H1 (cell line): ENCODE data around the gene ZNF524. TPM values are rescaled to one million over a fixed set of nuclear protein-coding genes. Genes with fewer than 3 reads are reported as not detected.
A peak's percentile ranks its signal among the peaks of the same experiment; 100 is the strongest.

Source experiments
- CTCF ChIA-PET: fragments of 300-600 bp; sonication (Branson Sonifier 250); formaldehyde crosslinking; loops from one replicate; lab custom pipeline; 2021; ENCODE audit not compliant: partially characterized antibody; lab: Charles Lee
- POLR2A ChIA-PET: fragments of 300-600 bp; sonication (Branson Sonifier 250); formaldehyde crosslinking; loops from one replicate; lab custom pipeline; 2021; ENCODE audit warnings: inconsistent platforms; ENCODE audit not compliant: partially characterized antibody; lab: Charles Lee
- DNase-seq, 2 experiments: peaks; one replicate each; pipeline versions ENCODE4 v3.0.0 to v3.0.0-alpha.2; 2010 to 2022; ENCODE audit warnings: low spot score in 2 of 2, low read depth in 1 of 2, mixed read lengths in 1 of 2
- FAIRE-seq: peaks from 2 replicates; lab custom pipeline; 2011; peaks lifted over from hg19 to GRCh38; lab: Jason Lieb, UNC
- H2AFZ ChIP-seq: 2 replicates; pipeline ENCODE4 v1.8.1; 2012; ENCODE audit warnings: low read length, inconsistent platforms
- H2AK5ac ChIP-seq: 2 replicates; pipeline ENCODE4 v1.6.1; 2013; ENCODE audit warnings: low read depth, low read length
- H2BK120ac ChIP-seq: replicated peaks from 2 replicates; pipeline ENCODE3; 2013; ENCODE audit warnings: low read depth, low read length, inconsistent platforms
- H2BK12ac ChIP-seq: 2 replicates; pipeline ENCODE4 v1.6.1; 2013; ENCODE audit warnings: low read depth, low read length
- H2BK15ac ChIP-seq: 2 replicates; pipeline ENCODE4 v1.6.1; 2013; ENCODE audit warnings: low read length
- H2BK20ac ChIP-seq: 2 replicates; pipeline ENCODE4 v1.6.1; 2013; ENCODE audit warnings: low read length
- H2BK5ac ChIP-seq: 2 replicates; pipeline ENCODE4 v1.6.1; 2013; ENCODE audit warnings: low read depth, low read length
- H3K14ac ChIP-seq: 2 replicates; pipeline ENCODE4 v1.6.1; 2013; ENCODE audit warnings: inconsistent platforms; ENCODE audit not compliant: insufficient read length
- H3K18ac ChIP-seq: 2 replicates; pipeline ENCODE4 v1.6.1; 2013; ENCODE audit warnings: low read length; ENCODE audit errors: extremely low read depth
- H3K23ac ChIP-seq: 2 replicates; pipeline ENCODE4 v1.6.1; 2013; ENCODE audit warnings: inconsistent platforms; ENCODE audit not compliant: insufficient read length
- H3K23me2 ChIP-seq: 2 replicates; pipeline ENCODE4 v1.6.1; 2013; ENCODE audit warnings: low read depth, low read length
- H3K27ac ChIP-seq: 2 replicates; pipeline ENCODE4 v1.6.1; 2011; ENCODE audit warnings: low read depth, low read length, inconsistent platforms
- H3K27me3 ChIP-seq, 4 experiments: replicated peaks in 1 of 4; 1 replicate in 1 of 4; 2 replicates in 3 of 4; pipeline versions ENCODE4 v1.6.1 to v1.8.1; 2011 to 2013; ENCODE audit warnings: low read length in 3 of 4, mild to moderate bottlenecking in 3 of 4, inconsistent platforms in 2 of 4, mixed read lengths in 2 of 4, moderate library complexity in 1 of 4; ENCODE audit not compliant: control insufficient read depth in 3 of 4, insufficient read depth in 3 of 4; ENCODE audit errors: extremely low read depth in 1 of 4
- H3K36me3 ChIP-seq, 4 experiments: 2 replicates each; pipeline versions ENCODE4 v1.6.1 to v1.8.1; 2011 to 2013; ENCODE audit warnings: mild to moderate bottlenecking in 4 of 4, low read length in 3 of 4, moderate library complexity in 2 of 4, control low read depth in 1 of 4, inconsistent platforms in 1 of 4; ENCODE audit not compliant: insufficient read depth in 4 of 4, control insufficient read depth in 2 of 4
- H3K4ac ChIP-seq: replicated peaks from 2 replicates; pipeline ENCODE3; 2013; ENCODE audit warnings: low read length, low read depth, mixed read lengths, inconsistent platforms; ENCODE audit not compliant: insufficient read length
- H3K4me1 ChIP-seq, 4 experiments: replicated peaks in 1 of 4; 1 replicate in 1 of 4; 2 replicates in 3 of 4; pipeline versions ENCODE4 v1.6.1 to v1.8.1; 2011 to 2013; ENCODE audit warnings: low read length in 3 of 4, inconsistent platforms in 2 of 4, mixed read lengths in 1 of 4; ENCODE audit not compliant: insufficient read depth in 4 of 4, control insufficient read depth in 3 of 4
- H3K4me2 ChIP-seq, 2 experiments: 2 replicates each; pipeline versions ENCODE4 v1.6.1 to v1.8.1; 2011 to 2013; ENCODE audit warnings: low read depth in 2 of 2, low read length in 2 of 2, control low read depth in 1 of 2, inconsistent platforms in 1 of 2, mild to moderate bottlenecking in 1 of 2; ENCODE audit not compliant: insufficient read depth in 1 of 2
- H3K4me3 ChIP-seq, 4 experiments: fragments of 200-600, 300-600 bp in 1 of 4; sonication (generic), shearing (Covaris generic), sonication (Bioruptor Twin) in 1 of 4; 2 replicates each; pipeline versions ENCODE4 v1.5.1 to v1.8.1; 2011 to 2016; ENCODE audit warnings: low read length in 4 of 4, low read depth in 3 of 4, control low read depth in 2 of 4, inconsistent platforms in 2 of 4, mild to moderate bottlenecking in 2 of 4, mixed read lengths in 1 of 4, moderate library complexity in 1 of 4; ENCODE audit not compliant: insufficient read depth in 2 of 4; ENCODE audit errors: extremely low read depth in 1 of 4
- H3K56ac ChIP-seq: replicated peaks from 2 replicates; pipeline ENCODE3; 2013; ENCODE audit warnings: low read depth, mild to moderate bottlenecking, mixed read lengths, low read length, inconsistent platforms; ENCODE audit not compliant: insufficient read length
- H3K79me1 ChIP-seq: 2 replicates; pipeline ENCODE4 v1.6.1; 2013; ENCODE audit warnings: low read depth, low read length, control low read depth
- H3K79me2 ChIP-seq, 2 experiments: 2 replicates each; pipeline versions ENCODE4 v1.6.1 to v1.8.1; 2012 to 2013; ENCODE audit warnings: low read length in 2 of 2, mild to moderate bottlenecking in 2 of 2, inconsistent platforms in 1 of 2; ENCODE audit not compliant: insufficient read depth in 2 of 2, control insufficient read depth in 1 of 2
- H3K9ac ChIP-seq, 4 experiments: replicated peaks in 1 of 4; 1 replicate in 1 of 4; 2 replicates in 3 of 4; pipeline versions ENCODE4 v1.6.1 to v1.8.1; 2011 to 2013; ENCODE audit warnings: low read depth in 3 of 4, low read length in 3 of 4, control low read depth in 2 of 4, mild to moderate bottlenecking in 2 of 4, moderate library complexity in 2 of 4, inconsistent platforms in 1 of 4; ENCODE audit errors: extremely low read depth in 1 of 4
- H3K9me3 ChIP-seq, 2 experiments: 2 replicates each; pipeline versions ENCODE4 v1.6.1 to v1.8.1; 2012 to 2013; ENCODE audit warnings: mild to moderate bottlenecking in 2 of 2, moderate library complexity in 2 of 2, control low read depth in 1 of 2, inconsistent platforms in 1 of 2, low read depth in 1 of 2, low read length in 1 of 2, mixed read lengths in 1 of 2; ENCODE audit not compliant: insufficient read depth in 2 of 2
- H4K20me1 ChIP-seq, 2 experiments: replicated peaks in 1 of 2; 2 replicates each; pipeline versions ENCODE3 to v1.8.1; 2011 to 2013; ENCODE audit warnings: inconsistent platforms in 2 of 2, low read length in 2 of 2, mild to moderate bottlenecking in 1 of 2; ENCODE audit not compliant: insufficient read depth in 2 of 2, control insufficient read depth in 1 of 2
- H4K5ac ChIP-seq: 2 replicates; pipeline ENCODE4 v1.6.1; 2013; ENCODE audit warnings: low read length, low read depth, mixed read lengths, inconsistent platforms; ENCODE audit not compliant: insufficient read length
- H4K8ac ChIP-seq: 2 replicates; pipeline ENCODE4 v1.8.0; 2013; ENCODE audit warnings: mild to moderate bottlenecking, moderate library complexity, low read length, inconsistent platforms; ENCODE audit not compliant: insufficient read depth; ENCODE audit errors: extremely low read depth
- H4K91ac ChIP-seq: replicated peaks from 2 replicates; pipeline ENCODE3; 2013; ENCODE audit warnings: low read length, mixed read lengths, inconsistent platforms; ENCODE audit not compliant: insufficient read length
- KDM4A ChIP-seq: IDR thresholded peaks from one replicate; pipeline ENCODE4 v1.7.1; 2012; ENCODE audit warnings: low read depth, mild to moderate bottlenecking, moderate library complexity, low read length, inconsistent platforms; ENCODE audit not compliant: severe bottlenecking
- RAD21 ChIP-seq, 2 experiments: IDR thresholded peaks in 1 of 2; conservative IDR thresholded peaks in 1 of 2; 2 replicates each; pipeline ENCODE4 v1.6.1; 2011; ENCODE audit warnings: low read depth in 2 of 2, low read length in 2 of 2, improper control_type of control experiment in 1 of 2, inconsistent platforms in 1 of 2, mild to moderate bottlenecking in 1 of 2, moderate library complexity in 1 of 2
- WGBS, 2 experiments: shearing (Covaris generic) in 1 of 2; methylation state at CpG; one replicate each; pipeline versions ENCODE4 v1.1.6 to v1.1.7; 2013 to 2015; ENCODE audit warnings: low lambda C conversion rate in 2 of 2, mixed read lengths in 2 of 2, inconsistent platforms in 1 of 2, low coverage in 1 of 2, missing lambda C conversion rate in 1 of 2; ENCODE audit not compliant: insufficient replicate concordance in 2 of 2, insufficient coverage in 1 of 2, insufficient read length in 1 of 2; ENCODE audit errors: extremely low coverage in 1 of 2, missing lambda C conversion rate in 1 of 2; 5-methylcytosine and 5-hydroxymethylcytosine counted together
- polyA plus RNA-seq, 7 experiments: library from polyadenylated mRNA; depleted of rRNA in 3 of 7; stranded (reverse) in 5 of 7; unstranded in 2 of 7; fragments of >200 nt in 5 of 7; fragments of 200-250 nt in 2 of 7; gene quantifications; 1 replicate in 5 of 7; 2 replicates in 1 of 7; 4 replicates in 1 of 7; pipeline versions ENCODE4 v1.2.1 to v1.2.3, GENCODE V29; 2011 to 2013; ENCODE audit warnings: missing spikeins in 2 of 7, mixed read lengths in 2 of 7
- total RNA-seq: library from RNA; stranded (reverse); fragmentation: NEBNext Ultra II Directional; extraction: Animal tissue kit (Norgen Biotek cat#: 25700); gene quantifications from 2 replicates; pipeline ENCODE4 v1.2.1, GENCODE V29; 2021

ZNF524 gene
- total and polyA plus RNA-seq, 2 of the 8 experiments (the other 6 are each of a cell fraction or from before 2014, with no cell fraction given) = 4.4 to 4.7 TPM

DNA sequence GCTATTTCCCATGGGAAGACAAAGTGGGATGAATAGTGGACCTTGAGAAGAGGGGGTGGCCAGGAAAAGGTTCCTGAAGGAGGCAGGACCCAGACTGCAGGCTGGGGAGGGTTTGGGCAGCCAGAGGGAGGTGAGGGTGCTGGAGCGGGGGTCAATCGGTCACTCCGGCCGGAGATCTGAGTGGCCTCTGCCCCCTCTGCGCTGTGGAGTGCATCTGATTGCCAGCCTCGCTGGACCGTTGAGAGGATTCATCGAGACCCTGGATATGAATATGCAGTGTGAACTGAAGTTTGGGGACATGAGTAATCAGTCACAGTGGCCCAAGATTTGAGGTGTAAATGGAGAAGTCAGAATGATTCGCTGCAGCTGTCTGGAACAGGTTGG, 35.2 kb downstream of the ZNF524 start:
- Histone ChIP-seq H2AFZ (no peak overlapping the region), H3K9me3 (no peaks in the 10 kb centered on the region; a peak in 1 of 4 replicates), H3K79me1 (peaks cover 13% of the 10 kb centered on the region), H3K18ac (peak overlapping the region; percentile 26), H2BK12ac (0 out of 2 replicates have a peak overlapping the region, but pooled peaks have one; percentile 39), H3K36me3 (no peaks in the 10 kb centered on the region), H3K56ac (peak overlapping the region; percentile 5), H2BK20ac (no peak overlapping the region), H3K4me1 (peaks cover 6 to 9% (median 6%) of the 10 kb centered on the region in 4 experiments), H3K4ac (no peak overlapping the region), H2BK15ac (peak overlapping the region; percentile 46; the same call in 1 of the 2 replicates), H3K4me3 (peak overlapping the region; percentile 68 to 99 (median 92)), H3K14ac (no peak overlapping the region), H4K91ac (peak overlapping the region; percentile 8), H3K23ac (no peak overlapping the region), H2BK120ac (no peak overlapping the region), H4K20me1 (peaks cover 3 to 10% of the 10 kb centered on the region in 2 experiments), H2AK5ac (no peak overlapping the region; the same call in 1 of the 2 replicates), H3K27ac (peak overlapping the region; percentile 84), H3K9ac (peak overlapping the region; percentile 75 to 88 (median 80)), H3K23me2 (peaks cover 11% of the 10 kb centered on the region), H4K5ac (peak overlapping the region; percentile 79), H4K8ac (peak overlapping the region; percentile 89; the same call in 1 of the 2 replicates), H3K79me2 (peaks cover 4 to 25% of the 10 kb centered on the region in 2 experiments; a peak in 3 of 4 replicates), H2BK5ac (peak overlapping the region; percentile 95), H3K27me3 (no peaks in the 10 kb centered on the region), H3K4me2 (peak overlapping the region; percentile 78 to 91)
- WGBS, 2 experiments = 18% methylated on average over 9 of the region's 9 CpGs; no CpG with 5 or more reads in 1 of the 2 experiments
- FAIRE-seq = no peak
- POLR2A ChIA-PET = interaction anchor here (0.8 to 8.8 kb wide), 5 partner anchors 11 to 149 kb away, joined by 3 to 96 read pairs (median 4); partner anchors contain the start of genes CCDC106, ZNF581 and ZNF784
- DNase-seq = no peak
- TF ChIP-seq KDM4A (peak; percentile 12), RAD21 (IDR thresholded peaks at IDR 0.05 in 1 of 2, conservative IDR thresholded peaks at IDR 0.05 in 1 of 2; ENCODE audit: low read depth in 2 of 2, low read length in 2 of 2) (no peak)
- CTCF ChIA-PET = interaction anchor here (2.6 kb wide), 1 partner anchor 29 kb away, joined by 9 read pairs; the partner anchor contains the start of gene ZNF865
